NCI-H1105 (cell line): ENCODE data around the gene STARD13.

Experiments
- DNase-seq: peaks from one replicate; lab custom pipeline; 2025; lab: John Stamatoyannopoulos, UW

STARD13 gene

DNA sequence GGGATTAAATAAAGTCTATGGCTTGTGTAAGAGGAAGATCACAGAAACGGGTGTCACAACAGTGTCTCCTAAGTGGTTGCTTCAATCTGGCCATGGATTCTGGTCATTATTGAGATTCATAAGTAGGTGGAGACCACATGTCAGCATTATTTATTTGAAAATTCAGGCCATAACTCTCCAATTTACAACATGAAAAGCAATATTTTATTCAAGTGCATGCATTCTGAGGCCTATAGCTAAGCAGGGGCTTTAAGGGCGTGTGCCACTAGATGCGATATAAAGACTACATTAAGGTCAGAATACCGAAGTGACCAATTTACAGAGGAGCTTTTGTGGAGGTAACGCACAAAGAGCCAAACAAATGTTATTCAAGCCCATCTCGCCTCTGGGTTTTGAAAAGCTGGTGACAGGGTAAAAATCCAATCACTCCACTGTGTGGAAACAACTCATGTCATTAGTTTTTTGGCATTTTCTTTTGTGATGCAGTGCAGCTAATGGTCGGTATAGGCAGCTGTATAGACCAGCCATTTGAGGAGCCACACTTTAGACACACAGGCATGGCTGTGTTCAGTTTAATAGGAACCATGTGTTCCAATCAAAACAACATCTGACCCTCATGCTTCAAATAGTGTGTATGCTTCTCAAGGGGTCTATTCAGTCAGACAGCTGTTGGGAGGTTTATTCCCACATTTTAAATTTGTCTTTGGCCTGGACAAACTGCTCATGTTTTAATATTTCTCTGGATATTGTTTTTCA is 145.6 kb downstream of the STARD13 start:
- DNase-seq: no peak

DNA sequence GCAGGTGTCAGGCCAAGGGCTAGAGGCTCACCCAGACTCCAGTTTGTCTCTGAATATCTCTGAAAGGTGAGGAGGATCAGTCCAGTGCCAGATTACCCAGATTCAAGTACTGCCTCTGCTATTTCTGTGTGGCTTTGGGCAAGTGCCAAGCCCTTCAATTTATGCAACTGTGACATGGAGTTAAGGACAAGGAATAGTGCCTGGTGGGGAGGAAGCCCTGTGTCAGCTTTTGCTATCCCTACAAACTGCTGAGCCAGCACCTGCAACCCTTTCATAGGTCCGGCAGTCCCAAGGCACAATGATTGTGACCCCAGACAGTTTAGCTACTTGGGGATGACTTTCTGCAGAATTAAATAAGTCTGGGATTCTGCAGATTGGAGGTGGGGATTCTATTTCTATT is 146.4 kb downstream of the STARD13 start:
- DNase-seq: no peak

GRCh38 chr13:33138441-33138840 is 147.1 kb downstream of the STARD13 start:
- DNase-seq: no peak

DNA sequence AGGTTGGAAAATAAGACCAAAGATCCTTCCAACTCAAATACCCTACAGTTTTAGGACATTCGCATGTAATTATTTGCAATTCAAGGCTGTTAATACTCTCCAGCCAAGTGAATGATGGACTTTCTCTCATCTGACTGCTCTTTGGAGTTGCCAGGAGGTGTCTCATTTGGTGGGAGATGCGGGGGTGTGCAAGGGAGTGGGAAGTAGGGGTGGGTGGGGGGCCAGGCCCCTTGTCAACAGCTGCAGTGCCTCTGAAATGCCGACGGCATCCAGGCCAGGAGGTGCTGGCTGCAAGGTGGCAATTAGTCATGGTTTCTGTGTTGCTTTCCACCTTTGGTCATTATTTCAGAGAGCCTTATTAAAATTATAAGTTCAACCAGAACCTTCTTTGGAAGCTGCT is 147.8 kb downstream of the STARD13 start:
- DNase-seq: no peak

DNA sequence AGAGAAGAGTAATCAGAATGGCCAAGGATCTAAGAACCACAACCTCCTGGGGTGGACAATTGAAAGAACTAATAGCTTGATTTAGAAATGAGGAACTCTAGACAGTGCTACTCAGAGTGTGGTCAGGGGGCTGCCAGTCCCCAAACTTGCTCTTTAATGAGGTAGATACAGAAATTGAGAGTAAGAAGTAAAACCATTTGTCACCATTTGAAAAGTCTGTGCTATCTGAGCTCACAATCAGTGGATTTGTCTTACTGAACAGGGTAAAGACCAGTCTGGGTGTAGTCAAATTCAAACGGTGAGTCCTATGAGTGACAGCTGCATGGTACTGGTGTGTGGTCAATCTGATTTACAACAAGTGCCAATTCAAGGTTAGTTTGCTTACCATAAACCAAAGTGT is 150.5 kb downstream of the STARD13 start:
- no peak for DNase-seq

GRCh38 chr13:33134213-33134612 is 151.3 kb downstream of the STARD13 start:
- no peak for DNase-seq

DNA sequence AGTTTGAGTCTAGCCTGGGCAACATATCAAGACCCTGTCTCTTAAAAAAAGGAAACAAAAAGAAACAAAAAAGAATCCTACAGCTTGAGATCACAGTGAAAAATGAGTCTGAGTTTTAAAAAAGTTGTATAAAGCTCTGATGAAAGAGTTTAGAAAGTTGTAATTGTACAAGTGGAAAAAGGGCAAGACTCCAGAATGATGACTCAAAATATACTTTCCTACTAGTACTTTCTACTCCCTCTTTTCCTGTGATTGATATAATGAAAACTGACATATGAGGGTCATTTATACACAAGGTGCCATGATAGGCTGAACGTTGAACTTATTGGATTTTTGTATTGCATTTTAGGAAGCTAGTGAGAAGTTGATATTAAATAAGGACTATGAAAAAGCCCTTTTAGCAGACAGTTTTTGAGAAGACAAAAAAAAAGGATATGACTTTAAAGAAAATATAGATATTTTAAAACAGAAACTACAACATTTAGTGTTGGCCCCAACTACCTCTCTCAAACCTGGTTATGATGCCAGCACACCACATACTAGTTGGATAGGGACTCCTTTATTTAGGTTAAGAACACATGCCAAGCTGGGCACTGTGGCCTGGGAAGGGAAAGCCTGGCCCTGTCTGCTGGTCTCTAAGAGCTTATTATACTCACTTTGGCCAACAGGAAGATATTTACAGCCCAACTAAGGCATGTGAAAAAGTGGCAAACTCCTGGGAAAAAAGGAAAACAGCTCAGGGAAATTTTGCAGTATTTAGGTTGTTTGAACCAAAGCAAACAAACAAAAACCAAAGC is 152.7 kb downstream of the STARD13 start:
- DNase-seq: no peak

DNA sequence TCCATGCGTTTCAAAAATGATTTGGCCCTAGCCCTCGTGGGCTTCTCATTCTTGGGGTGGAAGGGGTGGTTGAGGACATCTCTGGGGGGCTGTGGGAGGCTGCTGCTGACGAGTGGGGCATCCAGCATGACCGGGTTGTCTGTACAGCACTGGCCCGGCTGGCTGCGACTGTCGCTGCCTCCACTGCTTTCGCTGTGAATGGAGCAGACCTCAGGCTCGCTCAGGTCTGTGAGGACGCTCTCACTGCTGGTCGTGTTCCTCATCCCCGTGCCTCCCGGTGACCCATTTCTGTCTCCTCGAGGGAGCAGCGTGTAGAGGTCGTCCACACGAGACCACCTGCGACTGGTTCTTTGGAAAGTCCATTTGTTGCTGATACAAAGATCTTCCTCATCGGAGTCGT is 155.7 kb downstream of the STARD13 start:
- no peak for DNase-seq

DNA sequence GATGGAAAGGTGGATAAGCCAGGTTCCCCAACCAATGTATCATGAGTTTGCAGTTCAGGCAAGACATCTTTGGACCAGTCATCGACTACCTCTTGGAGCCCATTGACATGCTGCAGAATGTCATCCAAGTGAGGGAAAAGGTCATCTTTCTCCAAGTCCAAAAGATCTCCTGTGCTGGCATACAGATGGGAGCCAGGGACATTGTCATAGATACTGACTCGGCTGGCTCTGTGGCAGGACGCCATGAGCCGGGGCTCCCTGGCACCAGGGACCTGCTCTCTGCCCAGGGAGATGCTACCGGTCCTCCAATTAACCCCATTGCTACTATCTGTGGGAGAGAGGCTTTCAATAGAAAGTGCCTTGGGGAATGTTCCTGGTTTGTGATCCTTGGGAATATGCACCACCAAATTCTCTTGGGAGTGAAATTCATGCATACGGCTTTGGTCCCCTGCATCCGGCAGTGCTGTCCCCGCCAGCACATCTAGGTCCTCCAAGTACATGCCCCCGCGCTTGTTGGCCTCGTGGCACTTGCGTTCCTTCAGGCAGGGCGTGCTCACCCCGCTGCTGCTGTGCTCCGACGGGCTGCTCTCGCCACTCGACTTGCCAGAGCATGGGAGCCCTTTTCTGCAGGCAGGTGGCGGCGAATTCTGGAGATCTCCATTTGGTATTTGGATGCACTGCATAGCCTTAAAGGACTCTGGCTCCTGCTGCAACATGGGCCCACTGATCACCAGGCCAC is 156.3 kb downstream of the STARD13 start:
- DNase-seq: no peak

DNA sequence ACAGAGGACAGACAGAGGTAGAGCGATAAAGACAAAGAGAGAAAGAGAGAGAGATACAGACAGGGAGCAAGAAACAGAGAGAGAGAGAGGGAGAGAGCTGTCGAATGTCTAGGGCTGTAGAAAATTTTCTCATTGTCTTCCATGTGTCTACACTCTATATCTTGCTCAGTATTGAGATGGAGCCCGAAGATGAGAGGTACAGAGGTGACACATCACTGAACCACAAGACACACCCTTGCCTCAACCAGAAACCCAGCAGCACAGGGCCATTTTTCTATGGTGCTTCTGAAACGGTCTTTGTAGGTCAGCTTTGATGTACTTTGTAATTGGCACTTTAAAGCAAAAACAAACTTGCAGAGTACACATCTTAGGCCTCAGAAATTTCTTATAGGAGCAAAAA is 157.4 kb downstream of the STARD13 start:
- no peak for DNase-seq

DNA sequence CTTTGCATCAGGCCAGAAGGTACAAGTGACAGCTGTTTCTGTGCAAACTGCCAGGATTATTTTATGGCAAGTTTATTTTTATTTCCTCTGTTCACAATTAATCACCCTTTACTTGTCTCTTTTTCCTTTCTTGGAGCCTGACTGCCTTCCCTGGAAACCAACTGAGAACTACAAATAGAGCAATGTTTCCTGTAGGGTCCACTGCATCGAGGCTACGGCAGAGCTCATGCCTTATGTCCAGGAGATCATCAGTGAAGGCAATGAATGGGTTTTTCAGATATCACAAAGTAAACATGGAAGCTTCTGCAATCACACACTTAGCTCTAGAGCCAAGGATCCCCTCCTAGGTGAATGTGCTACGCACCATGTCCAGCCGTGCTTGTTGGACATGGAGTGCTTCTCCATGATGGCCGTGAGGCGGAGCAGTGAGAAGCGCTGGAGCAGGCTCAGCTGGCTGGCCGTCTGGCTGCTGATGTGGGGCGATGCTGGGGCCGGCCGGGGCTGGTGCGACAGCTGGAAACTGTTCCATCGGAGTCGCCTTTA is 158.5 kb downstream of the STARD13 start:
- DNase-seq: no peak

- no peak for DNase-seq
Observed at GRCh38 chr13:33125821-33126570, 159.6 kb downstream of the STARD13 start.

- DNase-seq: no peak
Observed at GRCh38 chr13:33123066-33123859, 162.3 kb downstream of the STARD13 start.

DNA sequence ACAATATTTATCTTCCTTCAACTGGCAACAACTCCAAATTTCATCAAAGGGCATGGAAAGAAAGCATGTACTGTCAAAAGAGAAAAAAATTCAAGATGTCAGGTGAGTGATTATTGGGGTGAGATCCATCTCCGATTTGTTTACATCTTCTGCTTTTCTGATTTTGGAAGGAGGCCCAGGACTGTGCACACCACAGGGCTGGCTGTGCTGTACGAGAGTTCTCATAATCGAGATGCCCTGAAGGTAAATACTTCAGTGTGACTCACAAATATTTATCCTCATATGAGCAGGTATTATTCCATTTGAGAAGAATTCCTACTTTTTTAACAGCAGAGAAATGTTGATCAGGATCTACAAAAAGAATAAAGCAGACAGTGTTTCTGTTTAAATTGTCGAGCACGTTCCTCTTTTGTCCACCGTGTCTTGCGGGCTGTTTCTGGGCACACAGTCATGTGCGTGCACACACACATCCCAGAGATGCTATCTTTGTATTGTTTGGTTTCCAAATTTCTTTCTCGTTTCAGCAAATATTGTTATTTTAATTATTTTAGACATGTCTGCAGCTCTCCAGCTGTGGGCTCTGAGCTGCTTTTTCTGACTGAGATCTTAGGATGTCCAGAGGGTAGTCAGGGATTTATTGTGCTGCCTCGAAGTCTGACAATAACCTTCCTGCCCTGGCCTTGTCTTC is 165.6 kb downstream of the STARD13 start:
- DNase-seq: no peak

DNA sequence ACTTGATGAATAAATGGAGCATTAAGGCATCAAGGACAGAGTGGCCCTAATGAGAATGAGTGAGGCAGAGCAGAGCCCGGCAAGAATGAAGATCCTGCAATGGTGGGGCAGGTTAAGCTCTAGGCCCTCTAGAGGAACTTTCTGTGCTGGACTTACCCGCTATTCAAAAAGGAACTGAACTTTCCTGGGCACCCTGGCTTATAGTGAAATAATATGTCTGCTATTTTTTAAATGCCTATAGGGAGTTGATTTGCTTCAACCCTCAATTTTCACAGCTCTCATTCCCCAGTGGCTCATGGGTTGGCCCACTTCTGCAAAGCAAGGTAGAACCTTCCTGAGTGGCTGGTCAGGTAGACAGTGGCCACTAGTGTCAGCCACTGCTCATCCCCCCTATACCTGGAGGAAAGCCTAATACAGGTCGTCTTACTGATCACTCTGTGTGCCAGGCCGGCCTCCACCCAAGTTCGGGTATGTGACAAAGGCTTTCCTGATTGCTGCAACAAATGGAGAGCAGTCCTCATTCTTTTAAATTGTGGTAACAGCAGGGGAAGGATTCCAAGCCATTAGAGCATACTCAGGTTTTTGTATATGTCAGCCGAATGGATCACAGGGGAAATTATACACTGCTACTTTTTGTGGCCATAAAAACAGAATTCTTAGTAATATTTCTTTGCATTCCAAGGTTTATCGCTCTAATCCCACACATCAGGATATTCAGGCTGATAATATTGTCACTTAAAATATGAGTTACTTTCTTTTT is 166.4 kb downstream of the STARD13 start:
- DNase-seq: no peak

GRCh38 chr13:33116321-33117010 is 169.1 kb downstream of the STARD13 start:
- DNase-seq: no peak

DNA sequence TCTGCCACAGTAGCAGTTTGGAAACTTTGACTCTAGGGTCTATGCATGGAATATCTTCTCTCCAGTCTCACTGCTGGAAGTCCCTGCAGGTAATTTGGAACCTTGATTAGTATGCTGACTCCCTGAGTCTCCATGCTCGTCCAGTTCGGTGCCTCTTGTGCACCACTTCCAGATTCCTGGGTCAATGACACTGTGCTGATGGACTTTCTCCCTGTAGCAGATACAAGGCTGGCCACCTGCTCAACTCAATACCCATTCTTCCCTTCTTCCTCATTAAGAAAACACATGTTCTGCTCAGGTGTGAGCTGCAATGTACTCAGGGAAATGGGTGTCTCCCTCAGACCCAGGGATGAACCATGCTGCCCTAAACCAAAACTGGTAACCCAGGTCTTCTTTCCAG is 170.3 kb downstream of the STARD13 start:
- no peak for DNase-seq

GRCh38 chr13:33114146-33114545 is 171.4 kb downstream of the STARD13 start:
- DNase-seq: no peak

- no peak for DNase-seq
Observed at GRCh38 chr13:33112766-33113165, 172.8 kb downstream of the STARD13 start.
